GM12892 (cell line): ENCODE measurements around the gene GNA12.
A peak's percentile ranks its signal among the peaks of the same experiment; 100 is the strongest.

Source experiments
- DNase-seq: peaks from one replicate; pipeline ENCODE4 v3.0.0; 2011; ENCODE audit not compliant: insufficient read length
- FAIRE-seq: peaks from 2 replicates; lab custom pipeline; 2011; peaks lifted over from hg19 to GRCh38; lab: Jason Lieb, UNC
- POLR2A ChIP-seq: IDR thresholded peaks from 2 replicates; pipeline ENCODE4 v1.6.1; 2011; ENCODE audit warnings: low read depth, low read length, control low read depth
- POLR2AphosphoS5 ChIP-seq: IDR thresholded peaks from 2 replicates; pipeline ENCODE4 v1.6.1; 2011; ENCODE audit warnings: low read depth, low read length, control low read depth
- TAF1 ChIP-seq: IDR thresholded peaks from 2 replicates; pipeline ENCODE4 v1.6.1; 2011; ENCODE audit warnings: low read depth, mild to moderate bottlenecking, control low read depth, low read length, borderline replicate concordance

GNA12 gene

DNA sequence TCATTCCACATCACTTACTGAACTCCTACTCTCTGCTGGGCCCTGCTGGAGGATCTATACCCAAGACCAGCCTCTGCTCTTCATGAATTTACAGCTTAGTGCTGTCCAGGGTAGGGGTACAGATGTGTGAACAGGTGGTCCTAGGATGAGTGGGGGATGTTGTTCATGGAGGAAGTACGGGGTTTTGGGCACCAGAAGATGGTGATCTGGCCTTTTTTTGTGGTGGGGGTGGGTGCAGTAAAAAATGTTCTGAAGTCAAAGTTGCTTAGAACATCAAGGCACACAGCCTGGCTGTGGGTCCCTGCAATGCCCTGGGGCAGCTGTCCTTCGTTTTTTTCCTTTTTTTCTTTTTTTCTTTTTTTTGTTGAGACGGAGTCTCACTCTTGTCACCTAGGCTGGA, 34.2 kb upstream of the GNA12 start:
- FAIRE-seq (no peak), DNase-seq (no peak)
- TF ChIP-seq TAF1 (no peak), POLR2A (no peak), POLR2AphosphoS5 (no peak)

DNA sequence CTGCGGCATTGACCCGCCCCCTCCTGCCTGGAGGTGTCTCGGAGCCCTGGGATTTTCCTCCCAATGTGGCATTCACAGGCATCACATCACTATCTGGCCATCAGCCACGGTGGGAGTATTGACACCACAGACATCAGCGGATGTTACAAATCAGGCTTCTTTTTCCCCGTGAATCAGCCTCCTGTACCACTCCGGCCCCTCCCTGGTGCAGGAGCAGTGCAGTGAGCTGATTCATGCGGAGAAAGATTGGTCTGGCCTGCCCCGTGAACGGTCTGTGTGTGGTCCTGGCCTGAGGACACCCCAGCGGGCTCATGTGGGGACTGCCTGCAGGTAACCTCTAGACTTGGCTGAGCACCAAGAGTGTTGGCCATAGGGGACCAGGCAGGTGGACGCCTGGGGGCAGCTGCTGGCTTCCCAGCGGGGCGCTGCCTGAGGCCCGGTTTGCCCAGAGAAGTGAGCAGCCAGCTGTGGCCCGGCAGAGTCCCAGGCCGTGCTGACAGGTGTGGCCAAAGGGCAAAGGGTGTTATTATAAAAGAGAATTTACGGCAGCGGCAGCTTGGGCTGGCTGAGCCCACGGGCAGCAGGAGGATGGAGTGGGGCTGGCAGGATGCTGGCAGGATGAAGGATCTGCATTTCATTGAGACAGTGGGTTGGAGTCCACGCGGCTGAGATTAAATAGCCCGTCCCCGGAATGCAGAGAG, 32.1 kb upstream of the GNA12 start:
- DNase-seq (no peak), FAIRE-seq (no peak)
- TF ChIP-seq POLR2A (no peak), POLR2AphosphoS5 (no peak), TAF1 (no peak)

DNA sequence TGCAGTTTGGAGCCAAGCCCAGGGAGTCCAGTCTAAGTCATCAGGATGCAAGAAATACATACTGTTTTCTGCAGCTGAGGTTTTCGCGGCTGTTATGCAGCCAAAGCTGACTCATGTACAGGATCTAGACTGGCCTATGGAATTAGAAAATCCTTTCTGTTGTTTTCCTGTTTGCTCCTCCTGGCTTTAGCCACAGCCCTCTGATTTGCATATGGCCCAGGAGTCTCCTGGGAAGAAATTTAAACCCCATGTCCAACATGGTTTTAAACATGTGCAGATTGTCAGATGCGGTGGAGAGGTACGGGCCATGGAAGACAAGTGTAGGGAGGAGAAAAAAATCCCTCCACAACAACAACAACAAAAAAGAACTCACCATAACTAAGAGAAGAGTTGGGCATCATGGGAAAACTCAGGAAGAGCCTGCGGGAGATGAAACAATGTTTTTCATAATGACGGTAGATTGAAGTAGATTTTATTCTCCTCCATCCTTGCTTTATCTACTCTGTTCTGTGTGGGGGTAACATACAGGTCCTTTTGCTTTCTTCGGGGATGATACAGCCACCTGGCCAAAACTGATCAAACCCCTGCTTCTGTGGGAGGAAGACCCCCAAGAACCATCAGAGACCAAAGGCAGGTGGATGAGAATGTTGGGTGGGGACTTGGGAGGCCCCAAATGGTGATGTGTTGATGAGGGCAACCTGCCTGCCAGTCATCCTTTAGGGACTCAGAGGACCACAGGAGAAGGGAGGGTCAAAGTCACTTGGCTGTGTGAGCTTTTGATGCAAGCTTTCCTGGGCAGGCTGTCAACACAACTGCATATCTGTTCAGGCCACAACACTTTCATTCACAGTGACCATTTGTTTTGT, 29.8 kb upstream of the GNA12 start:
- TF ChIP-seq POLR2A (peak; percentile 91), TAF1 (no peak), POLR2AphosphoS5 (peak; percentile 90)
- FAIRE-seq (no peak), DNase-seq (peak; percentile 9)

DNA sequence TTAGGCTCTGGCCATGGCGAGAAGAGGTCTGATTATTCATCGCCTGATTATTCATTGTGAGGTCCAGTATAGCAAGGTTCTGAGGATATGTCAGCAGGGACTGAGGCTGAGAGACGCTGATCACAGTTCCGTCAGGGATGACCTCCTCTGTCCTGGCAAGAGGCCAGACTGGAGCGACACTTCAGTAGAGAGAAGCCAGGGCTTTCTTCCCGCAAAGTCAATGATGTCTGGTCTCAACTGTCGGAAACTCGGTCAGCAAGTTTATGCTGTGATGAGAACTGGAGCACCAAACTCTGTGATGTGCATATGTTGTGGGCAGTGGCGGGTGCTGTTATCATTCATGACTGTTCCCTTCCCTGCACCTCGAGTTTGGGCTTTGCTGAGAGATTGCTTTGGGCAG, 29.0 kb upstream of the GNA12 start:
- TF ChIP-seq TAF1 (no peak), POLR2A (no peak), POLR2AphosphoS5 (no peak)
- DNase-seq (no peak), FAIRE-seq (no peak)

DNA sequence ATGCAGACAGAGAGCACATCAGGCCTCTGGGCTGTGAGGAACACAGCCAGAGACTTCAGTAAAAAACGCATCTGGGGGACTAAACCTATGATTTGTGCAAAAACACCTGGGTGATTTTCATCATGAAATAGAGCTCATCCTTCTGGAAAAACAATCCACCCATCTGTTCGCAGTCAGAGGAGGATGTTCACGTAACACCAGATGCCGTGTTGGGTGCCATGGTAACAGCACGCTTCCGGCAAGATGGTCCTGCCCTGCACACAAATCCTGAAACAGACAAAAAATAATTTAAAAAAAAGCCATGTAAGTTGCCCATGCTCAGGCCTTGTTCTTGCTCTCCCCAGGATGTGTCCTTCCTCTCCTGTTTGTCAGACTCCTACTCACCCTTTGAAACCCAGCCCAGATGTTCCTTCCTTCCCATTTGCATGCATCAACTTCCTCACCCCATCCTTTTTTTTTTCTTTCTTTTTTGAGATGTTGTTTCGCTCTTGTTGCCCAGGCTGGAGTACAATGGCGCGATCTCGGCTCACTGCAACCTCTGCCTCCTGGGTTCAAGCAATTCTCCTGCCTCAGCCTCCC, 28.3 kb upstream of the GNA12 start:
- FAIRE-seq = no peak
- peak; percentile 14 for DNase-seq
- TF ChIP-seq POLR2AphosphoS5 (no peak), POLR2A (no peak), TAF1 (no peak)

DNA sequence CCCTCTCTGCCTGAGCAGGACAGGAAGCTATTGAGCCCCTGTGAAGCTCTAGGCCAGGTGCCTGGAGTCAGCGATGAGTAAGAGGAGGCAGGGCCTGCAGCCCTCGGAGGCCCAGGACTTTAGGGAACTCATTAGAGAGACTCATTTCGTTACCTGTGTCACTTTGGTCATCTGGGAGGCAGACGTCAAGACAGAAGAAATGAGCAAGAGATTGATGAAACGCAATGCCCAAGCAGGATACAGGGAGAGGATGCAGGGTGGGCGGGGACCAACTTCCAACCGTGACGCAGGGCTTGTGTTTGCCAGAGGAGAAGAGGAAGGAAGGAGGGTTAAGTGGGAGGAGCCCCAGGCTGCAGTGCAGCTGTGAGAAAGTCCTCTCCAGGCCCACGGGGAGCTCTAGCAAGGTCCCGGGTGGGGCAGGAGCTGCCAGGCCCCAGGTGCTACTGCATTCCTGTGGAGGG, 26.4 kb upstream of the GNA12 start:
- DNase-seq (peak; percentile 44), FAIRE-seq (peak; percentile 38)
- TF ChIP-seq TAF1 (no peak), POLR2AphosphoS5 (no peak), POLR2A (no peak)

DNA sequence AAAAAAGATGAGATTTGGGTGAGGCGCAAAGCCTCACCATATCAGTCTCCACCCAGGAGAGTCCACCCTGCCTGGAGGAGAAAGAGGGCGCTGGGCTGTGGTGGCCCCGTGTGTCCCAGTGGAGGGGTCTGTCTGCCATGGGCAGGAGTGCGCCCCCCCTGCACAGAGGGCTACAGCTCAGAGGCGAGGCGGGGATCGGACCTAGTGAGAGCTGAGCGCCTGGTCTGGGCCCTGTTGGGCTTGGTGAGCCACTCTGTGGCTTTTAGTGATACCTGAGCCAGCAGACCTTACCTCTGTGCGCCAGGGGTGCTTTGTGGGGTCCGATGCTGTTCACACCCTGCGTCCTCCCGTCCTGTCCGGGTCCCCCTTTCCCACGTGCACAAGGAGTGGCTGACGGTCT, 25.9 kb upstream of the GNA12 start:
- DNase-seq = no peak
- TF ChIP-seq POLR2AphosphoS5 (no peak), TAF1 (no peak), POLR2A (no peak)
- FAIRE-seq = no peak

DNA sequence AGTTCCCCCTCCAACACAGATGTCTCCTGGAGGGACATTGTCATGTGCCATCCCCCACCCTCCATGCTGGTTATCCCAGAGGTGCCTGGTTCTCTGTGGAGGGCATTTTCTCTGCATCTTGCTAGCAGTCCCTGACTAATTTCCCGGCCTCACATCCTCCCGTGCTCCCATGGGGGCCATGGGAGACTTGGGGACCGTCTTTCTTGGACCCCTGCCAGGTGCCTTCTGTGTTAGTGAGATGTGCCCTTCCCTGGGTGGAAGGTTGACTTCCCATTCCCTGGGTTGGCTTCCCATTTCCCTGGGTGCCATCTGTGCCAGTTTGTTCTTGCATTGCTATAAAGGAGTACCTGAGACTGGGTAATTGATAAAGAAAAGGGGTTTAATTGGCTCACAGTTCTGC, 22.5 kb upstream of the GNA12 start:
- FAIRE-seq (no peak), DNase-seq (no peak)

DNA sequence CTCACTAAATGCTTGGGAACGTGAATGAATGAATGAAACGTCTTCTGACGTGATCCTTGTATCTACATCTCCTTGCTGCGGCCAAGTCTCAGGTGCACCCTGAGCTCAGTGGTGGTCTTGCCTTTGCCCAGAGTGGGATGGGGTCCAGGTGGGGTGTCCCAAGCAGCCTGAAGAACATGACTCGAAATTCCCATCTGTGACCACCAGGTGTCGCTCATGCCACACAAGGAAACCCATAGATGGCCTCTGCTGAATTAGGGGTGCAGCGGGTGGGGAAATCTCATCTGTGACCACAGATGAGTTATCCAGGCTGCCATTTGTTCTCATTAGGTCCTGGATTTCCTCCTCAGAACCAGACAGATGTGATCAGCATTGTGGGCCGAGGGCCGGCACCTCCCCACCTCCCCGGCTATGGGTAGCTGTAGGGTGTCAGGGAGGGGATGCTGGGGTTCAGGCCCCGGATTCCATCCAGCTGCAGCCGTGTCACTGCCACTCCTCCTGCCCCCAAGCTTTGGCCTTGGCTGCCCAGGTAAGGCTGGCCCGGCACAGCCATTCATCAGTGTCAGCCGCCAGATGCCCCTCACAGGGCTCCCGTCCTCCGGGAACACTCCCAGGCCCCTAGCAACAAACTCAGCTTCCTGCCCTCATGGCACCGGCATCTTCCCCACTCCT, 21.0 kb upstream of the GNA12 start:
- TF ChIP-seq POLR2A = no peak
- no peak for TF ChIP-seq POLR2AphosphoS5
- no peak for TF ChIP-seq TAF1
- peak; percentile 61 for DNase-seq
- FAIRE-seq = peak; percentile 98

More for the DNA sequence above, 22.5 kb upstream of the GNA12 start:
- TF ChIP-seq TAF1 = no peak
- no peak for TF ChIP-seq POLR2AphosphoS5
- TF ChIP-seq POLR2A = no peak

DNA sequence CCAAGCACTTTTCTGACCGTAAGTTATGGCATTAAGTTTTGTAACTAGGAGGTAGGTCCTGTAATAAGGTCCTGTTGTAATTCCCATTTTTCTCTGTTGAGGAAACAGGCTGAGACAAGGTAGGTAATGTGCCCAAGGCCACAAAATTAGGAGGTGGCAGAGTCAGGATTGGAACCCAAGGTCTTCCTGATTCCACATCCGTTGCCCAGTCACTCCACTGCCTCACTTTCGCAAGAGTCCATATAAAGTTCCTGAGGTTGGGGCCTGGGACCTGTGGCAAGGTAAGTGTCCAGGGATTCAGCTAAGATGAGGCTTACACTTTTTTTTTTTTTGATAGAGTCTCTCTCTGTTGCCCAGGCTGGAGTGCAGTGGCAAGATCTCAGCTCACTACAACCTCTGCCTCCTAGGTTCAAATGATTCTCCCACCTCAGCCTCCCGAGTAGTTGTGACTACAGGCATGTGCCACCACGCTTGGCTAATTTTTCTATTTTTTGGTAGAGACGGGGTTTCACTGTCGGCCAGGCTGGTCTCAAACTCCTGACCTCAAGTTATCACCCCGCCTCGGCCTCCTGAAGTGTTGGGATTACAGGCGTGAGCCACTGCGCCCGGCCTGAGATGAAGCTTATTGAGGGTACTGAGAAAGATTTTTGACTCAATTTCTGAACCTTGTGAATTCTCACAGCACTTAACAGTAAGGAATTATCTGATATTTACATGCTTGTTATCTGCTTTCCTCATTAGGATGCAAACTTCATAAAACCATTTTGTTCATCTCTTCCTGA, 20.3 kb upstream of the GNA12 start:
- FAIRE-seq (peak; percentile 42), DNase-seq (no peak)

More for the DNA sequence above, 20.3 kb upstream of the GNA12 start:
- no peak for TF ChIP-seq POLR2A
- no peak for TF ChIP-seq TAF1
- TF ChIP-seq POLR2AphosphoS5 = no peak
